GM21825 (cell line): ENCODE results near the gene IP6K1.
"Not testable (repeated sequence)": the region's sequence is repeated elsewhere in the genome, so short reads cannot be mapped to it uniquely, and the experiment has no call there.

Source experiments
- ATAC-seq: cut with Tn5 transposase; IDR thresholded peaks from one replicate; pipeline ENCODE4 v1.9.1; 2021; ENCODE audit warnings: mild to moderate bottlenecking, moderate library complexity; ENCODE audit not compliant: unreplicated experiment

Gene IP6K1

GRCh38 chr3:49771340-49771938, 14.9 kb downstream of the IP6K1 start:
- ATAC-seq, result no peak

DNA sequence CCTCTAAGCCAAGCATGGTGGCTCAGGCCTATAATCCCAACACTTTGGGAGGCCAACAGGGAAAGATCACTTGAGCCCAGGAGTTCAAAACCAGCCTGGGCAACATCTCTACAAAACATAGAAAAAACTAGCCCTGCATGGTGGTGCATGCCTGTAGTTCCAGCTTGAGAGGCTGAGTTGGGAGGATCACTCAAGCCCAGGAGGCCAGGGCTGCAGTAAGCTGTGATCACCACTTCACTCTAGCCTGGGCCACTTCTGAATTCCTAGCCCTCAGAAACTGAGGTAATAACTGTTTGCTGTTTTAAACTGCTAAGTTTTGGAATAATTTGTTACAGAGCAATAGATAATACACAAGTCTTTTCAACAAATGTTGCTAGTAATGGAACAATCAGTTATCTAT, 16.4 kb downstream of the IP6K1 start:
- no peak for ATAC-seq

DNA sequence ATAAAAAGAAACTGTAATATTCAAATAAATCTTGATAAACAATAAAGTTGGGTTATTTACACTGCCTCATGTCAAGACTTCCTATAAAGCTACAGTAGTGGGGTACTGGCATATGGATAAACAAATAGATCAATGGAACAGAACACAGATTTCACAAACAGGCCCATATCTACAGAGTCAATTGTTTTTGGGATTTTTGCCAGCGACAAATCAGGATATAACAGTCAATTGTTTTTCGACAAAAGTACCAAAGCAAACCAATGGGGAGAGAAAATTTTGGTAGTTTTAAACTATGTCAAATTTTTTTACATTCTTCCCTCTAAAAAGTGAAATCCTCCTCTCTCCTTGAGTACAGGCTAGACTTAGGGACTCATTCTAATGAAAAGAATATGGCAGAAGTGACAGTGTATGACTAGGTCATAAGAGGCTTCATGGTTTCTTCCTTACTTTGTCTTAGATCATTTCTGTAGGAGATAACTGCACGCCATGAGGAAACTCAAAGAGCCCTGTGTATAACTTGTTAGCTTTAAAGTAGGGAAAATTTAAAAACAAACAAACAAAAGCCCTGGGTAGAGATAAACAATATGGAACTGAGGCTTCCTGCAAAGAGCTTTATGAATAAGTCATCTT, 16.9 kb downstream of the IP6K1 start:
- no peak for ATAC-seq

- no peak for ATAC-seq
Measured at GRCh38 chr3:49763981-49764380, 22.4 kb downstream of the IP6K1 start.

GRCh38 chr3:49761661-49762060, 24.7 kb downstream of the IP6K1 start:
- ATAC-seq, result no peak

GRCh38 chr3:49759226-49759625, 27.1 kb downstream of the IP6K1 start:
- no peak for ATAC-seq

DNA sequence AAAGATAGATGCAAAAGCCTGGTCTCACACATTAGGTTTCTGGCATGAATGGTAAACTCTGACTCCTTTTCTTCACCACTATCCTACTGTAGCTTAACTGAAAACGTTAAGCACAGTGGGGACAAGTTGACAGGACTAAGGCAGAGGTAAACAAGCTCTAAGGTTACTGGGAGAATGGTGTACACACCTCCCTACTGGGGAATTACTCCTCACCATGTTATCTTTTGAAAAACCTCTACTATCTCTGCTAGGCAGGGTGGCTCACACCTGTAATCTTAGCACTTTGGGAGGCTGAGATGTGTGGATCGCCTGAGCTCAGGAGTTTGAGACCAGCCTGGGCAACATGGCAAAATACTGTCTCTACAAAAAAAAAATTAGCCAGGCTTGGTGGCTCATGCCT, 29.1 kb downstream of the IP6K1 start:
- no peak for ATAC-seq

GRCh38 chr3:49756036-49756435, 30.3 kb downstream of the IP6K1 start:
- no peak for ATAC-seq

DNA sequence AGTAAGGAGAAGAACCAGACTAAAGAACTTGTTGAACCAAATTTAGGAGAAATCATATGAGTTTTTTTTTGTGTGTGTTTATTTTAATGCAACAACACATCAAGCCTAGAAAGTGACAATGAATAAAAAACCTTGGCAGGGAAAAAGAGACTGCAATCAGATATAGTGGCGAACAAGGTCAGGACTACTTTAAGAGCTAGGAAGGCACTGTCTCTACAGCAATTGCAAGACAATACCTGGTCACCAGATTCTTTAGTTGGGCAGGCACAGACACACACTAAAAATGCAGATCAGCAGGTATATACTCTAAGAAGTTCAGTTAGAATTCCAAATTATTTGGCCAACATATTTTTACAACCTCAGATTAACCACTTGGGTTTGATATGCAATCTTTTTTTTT, 31.8 kb downstream of the IP6K1 start:
- ATAC-seq, result no peak

GRCh38 chr3:49751501-49751900, 34.8 kb downstream of the IP6K1 start:
- no peak for ATAC-seq

GRCh38 chr3:49750056-49750455, 36.3 kb downstream of the IP6K1 start:
- ATAC-seq, result no peak

DNA sequence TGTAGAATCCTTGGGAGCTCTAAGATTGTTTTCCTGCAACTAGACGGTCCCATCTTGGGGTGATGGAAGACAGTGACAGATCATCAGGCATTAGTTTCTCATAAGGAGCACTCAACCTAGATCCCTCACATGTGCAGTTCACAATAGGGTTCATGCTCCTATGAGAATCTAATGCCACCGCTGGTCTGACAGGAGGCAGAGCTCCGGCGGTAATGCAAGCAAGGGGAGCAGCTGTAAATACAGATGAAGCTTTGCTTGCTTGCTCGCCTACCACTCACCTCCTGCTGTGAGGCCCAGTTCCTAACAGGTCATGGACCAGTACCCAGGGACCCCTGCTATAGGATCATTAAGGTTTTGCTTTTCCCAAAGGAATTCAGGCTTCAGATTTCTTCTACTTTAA, 37.5 kb downstream of the IP6K1 start:
- ATAC-seq, result not testable (repeated sequence)

DNA sequence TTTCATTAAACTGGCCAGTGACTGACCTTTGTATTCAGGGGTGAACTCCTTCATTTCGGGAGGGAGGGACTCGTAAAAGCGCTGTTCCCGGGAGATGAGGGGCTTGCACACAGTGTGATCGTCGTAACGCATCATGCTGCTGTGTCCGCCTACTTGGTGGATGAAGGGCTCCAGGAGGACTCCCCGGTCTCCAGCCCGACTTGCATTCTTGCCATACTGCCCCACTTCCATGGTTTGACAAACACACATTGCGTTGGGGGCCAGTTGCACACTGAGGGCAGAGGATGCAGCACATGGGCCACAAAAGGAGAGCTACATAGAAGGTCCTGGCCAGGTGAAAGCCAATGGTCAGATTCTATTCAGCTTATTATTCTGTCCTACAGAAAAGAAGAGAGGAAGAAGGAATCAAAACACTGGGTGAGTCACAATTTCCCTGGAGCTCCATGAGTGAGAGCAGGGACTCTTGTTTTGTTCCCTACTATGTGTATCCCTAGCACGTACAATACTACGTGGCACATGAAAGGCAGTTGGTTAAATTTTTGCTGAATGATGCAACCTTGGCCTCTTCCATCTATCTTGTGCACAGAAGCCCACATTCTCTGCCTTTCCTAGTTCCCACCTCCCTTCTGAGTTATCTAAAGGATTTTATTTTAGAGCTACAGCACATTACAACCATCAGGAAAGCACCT, 38.4 kb downstream of the IP6K1 start:
- no peak for ATAC-seq

DNA sequence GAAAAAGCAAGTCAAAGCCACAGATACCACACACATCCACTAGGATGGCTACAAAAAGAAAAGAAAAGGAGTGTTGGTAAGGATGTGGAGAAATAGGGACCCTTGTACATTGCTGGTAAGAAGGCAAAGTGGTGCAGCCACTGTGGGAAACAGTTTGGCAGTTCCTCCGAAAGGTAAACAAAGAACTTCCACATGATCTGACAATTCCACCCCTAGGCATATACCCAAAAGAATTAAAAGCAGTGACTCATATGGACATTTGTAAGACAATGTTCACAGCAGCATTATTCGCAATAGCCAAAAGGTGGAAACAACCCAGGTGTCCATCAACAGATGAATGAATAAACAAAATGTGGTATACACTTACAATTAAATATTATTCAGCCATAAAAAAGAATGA, 40.4 kb downstream of the IP6K1 start:
- ATAC-seq, result no peak

GRCh38 chr3:49740427-49740826, 45.9 kb downstream of the IP6K1 start:
- ATAC-seq, result no peak

- no peak for ATAC-seq
Measured at GRCh38 chr3:49738067-49738713, 48.2 kb downstream of the IP6K1 start.

GRCh38 chr3:49734752-49735151, 51.6 kb downstream of the IP6K1 start:
- ATAC-seq, result no peak

DNA sequence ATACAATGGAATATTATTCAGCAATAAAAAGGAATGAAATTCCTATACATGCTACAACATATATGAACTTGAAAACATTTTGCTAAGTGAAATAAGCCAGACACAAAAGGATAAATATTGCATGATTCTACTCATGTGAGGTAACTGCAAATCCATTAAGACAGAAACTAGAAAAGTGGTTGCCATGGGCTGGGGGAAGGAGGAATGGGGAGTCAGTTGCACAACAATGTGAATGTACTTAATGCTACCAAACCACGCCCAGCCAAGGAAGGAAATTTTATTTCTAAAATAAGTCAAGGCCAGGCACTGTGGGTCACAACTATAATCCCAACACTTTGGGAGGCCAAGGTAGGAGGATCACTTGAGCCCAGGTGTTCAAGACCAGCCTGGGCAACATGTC, 52.8 kb downstream of the IP6K1 start:
- ATAC-seq, result no peak

DNA sequence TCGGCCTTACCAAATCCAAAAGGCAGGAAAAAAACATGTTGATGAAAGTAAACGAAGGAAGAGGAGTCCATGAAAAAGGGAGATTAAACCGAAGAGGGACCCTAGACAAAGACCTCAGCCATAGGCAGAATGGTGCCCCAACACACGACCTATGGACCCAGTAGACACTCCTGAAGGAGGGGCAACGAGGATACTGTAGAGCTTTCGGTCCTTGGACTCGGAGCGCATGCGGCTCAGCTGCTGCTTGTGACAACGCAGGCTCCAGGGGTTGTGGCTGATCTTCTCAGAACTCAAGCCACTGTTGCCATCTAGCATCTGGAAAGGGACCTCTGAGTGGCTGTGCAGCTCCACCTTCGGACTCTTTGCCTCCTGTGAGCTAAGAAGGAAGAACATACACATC, 53.7 kb downstream of the IP6K1 start:
- ATAC-seq, result no peak

GRCh38 chr3:49729966-49730609, 56.3 kb downstream of the IP6K1 start:
- ATAC-seq, result no peak

DNA sequence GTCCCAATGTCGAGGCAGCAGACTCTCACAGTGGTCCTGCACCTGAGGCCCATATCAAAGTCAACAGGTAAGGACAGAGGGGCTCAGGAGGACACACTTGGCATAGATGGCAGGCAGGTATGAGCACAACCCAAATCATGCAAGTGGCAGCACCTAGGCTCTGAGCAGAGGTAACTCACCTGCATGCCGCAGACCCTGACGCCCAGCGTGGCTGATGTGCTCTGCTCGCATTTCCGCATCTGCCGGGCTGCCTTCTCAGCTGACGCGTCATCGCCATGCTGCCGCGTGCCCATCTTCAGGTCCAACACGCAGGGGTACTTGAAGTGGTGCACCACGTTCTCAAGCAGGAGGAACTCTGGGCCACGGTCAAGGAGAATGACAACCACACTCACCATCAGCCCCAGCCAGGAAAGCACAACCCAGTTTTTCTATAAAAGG, 58.4 kb downstream of the IP6K1 start:
- ATAC-seq, result no peak
